Measurements from ENCODE around the gene FKTN. TPM values are rescaled to one million over a fixed set of nuclear protein-coding genes. Genes with fewer than 3 reads are reported as not detected.

FKTN gene
- polyA plus RNA-seq, 1 of the 3 experiments (the other 2 are of a cell fraction): 5.3 TPM

- POLR2A ChIA-PET: no interaction called here
- Histone ChIP-seq H2AFZ (ENCODE audit: low read depth) (no peak overlapping the region), H3F3A (replicated peaks; ENCODE audit: insufficient read depth) (peaks cover 9% of the 10 kb centered on the region)
These were observed 21.8 kb upstream of the FKTN start for GRCh38 chr9:105535920-105536668.

More at GRCh38 chr9:105535920-105536668, 21.8 kb upstream of the FKTN start:
- Histone ChIP-seq H3K36me3 (replicated peaks in 1 of 2; ENCODE audit: control insufficient read depth in 1 of 2, insufficient read depth in 2 of 2, low read length in 1 of 2) (peaks cover 31 to 42% of the 10 kb centered on the region in 2 experiments), H3K9me3 (no peaks in the 10 kb centered on the region), H3K4me2 (no peak overlapping the region), H3K27ac (ENCODE audit: low read depth in 2 of 2, low read length in 1 of 2) (no peak overlapping the region), H3K9me2 (no peaks in the 10 kb centered on the region), H3K79me2 (ENCODE audit: insufficient read depth) (no peaks in the 10 kb centered on the region), H3K4me1 (ENCODE audit: control insufficient read depth in 1 of 2, insufficient read depth in 2 of 2, low read depth in 1 of 2, low read length in 1 of 2) (no peaks in the 10 kb centered on the region; a peak in 1 of 4 replicates), H3K4me3 (ENCODE audit: low read depth in 2 of 2, low read length in 1 of 2) (no peak overlapping the region), H3K27me3 (ENCODE audit: insufficient read depth) (no peaks in the 10 kb centered on the region), H4K20me1 (ENCODE audit: insufficient read depth) (no peaks in the 10 kb centered on the region), H3K9ac (no peak overlapping the region)
- CTCF ChIA-PET: no interaction called here
- 91% methylated on average over 3 of the region's 3 CpGs for WGBS (ENCODE audit: low lambda C conversion rate)
- DNase-seq: no peak
- TF ChIP-seq RAD21 (IDR thresholded peaks at IDR 0.05; ENCODE audit: low read length) (no peak), MAX (IDR thresholded peaks at IDR 0.05; ENCODE audit: low read depth) (no peak), YY1 (IDR thresholded peaks at IDR 0.05; ENCODE audit: low read depth) (no peak), FOXM1 (IDR thresholded peaks at IDR 0.05; ENCODE audit: low read depth) (no peak), TAF1 (IDR thresholded peaks at IDR 0.05; ENCODE audit: borderline replicate concordance, low read depth, low read length) (no peak), USF1 (IDR thresholded peaks at IDR 0.05; ENCODE audit: borderline replicate concordance, low read depth) (no peak), NFIC (IDR thresholded peaks at IDR 0.05; ENCODE audit: borderline replicate concordance) (no peak), FOSL2 (IDR thresholded peaks at IDR 0.05; ENCODE audit: borderline replicate concordance, low read depth) (no peak), GATA2 (CRISPR knock-in tag; IDR thresholded peaks at IDR 0.05) (no peak), CTCF (IDR thresholded peaks at IDR 0.05) (no peak), ELF1 (IDR thresholded peaks at IDR 0.05) (no peak), SIN3A (IDR thresholded peaks at IDR 0.05; ENCODE audit: borderline replicate concordance, low read depth, low read length) (no peak), IRF3 (IDR thresholded peaks at IDR 0.05; ENCODE audit: low read depth, low read length) (no peak), RXRA (IDR thresholded peaks at IDR 0.05; ENCODE audit: borderline replicate concordance, low read depth) (no peak), REST (IDR thresholded peaks at IDR 0.05; ENCODE audit: low read depth, low read length) (no peak), MXI1 (IDR thresholded peaks at IDR 0.05; ENCODE audit: low read depth, low read length) (no peak), CHD2 (IDR thresholded peaks at IDR 0.05; ENCODE audit: low read length, partially characterized antibody) (no peak)
